Gastrocnemius medialis (tissue), 4 donors: ENCODE data around the gene CD2BP2. TPM values are rescaled to one million over a fixed set of nuclear protein-coding genes. Genes with fewer than 3 reads are reported as not detected.
A peak's percentile ranks its signal among the peaks of the same experiment; 100 is the strongest.

ENCODE experiments used
- ATAC-seq, 2 donors: fragments of 150-250 bp; one replicate each; pipeline ENCODE4 v1.9.1; 2016
- DNase-seq, 2 donors: peaks; one replicate each; pipeline ENCODE4 v3.0.0-alpha.2; 2019
- H3K27ac ChIP-seq, 4 donors: fragments of 200-600 bp; sonication (generic); 1 replicate in 1 of 4; 2 replicates in 3 of 4; pipeline ENCODE4 v1.5.1; 2016 to 2018; ENCODE audit warnings: mild to moderate bottlenecking in 2 of 4, moderate library complexity in 1 of 4
- H3K27me3 ChIP-seq, 3 donors: fragments of 200-600 bp; sonication (generic) in 2 of 3; 1 replicate in 1 of 3; 2 replicates in 2 of 3; pipeline versions ENCODE4 v1.5.1 to v1.6.0; 2016 to 2019; ENCODE audit warnings: mild to moderate bottlenecking in 1 of 3, moderate library complexity in 1 of 3
- H3K36me3 ChIP-seq, 2 donors: fragments of 200-600 bp; sonication (generic) in 1 of 2; one replicate each; pipeline ENCODE4 v1.5.1; 2017 to 2018
- H3K4me1 ChIP-seq, 2 donors: fragments of 200-600 bp; sonication (generic) in 1 of 2; one replicate each; pipeline ENCODE4 v1.5.1; 2016 to 2017; ENCODE audit warnings: mild to moderate bottlenecking in 2 of 2
- H3K4me3 ChIP-seq, 4 donors: fragments of 200-600 bp; sonication (generic) in 3 of 4; 1 replicate in 1 of 4; 2 replicates in 3 of 4; pipeline ENCODE4 v1.5.1; 2016 to 2019; ENCODE audit warnings: mild to moderate bottlenecking in 2 of 4
- H3K9me3 ChIP-seq, 3 donors: fragments of 200-600 bp; sonication (generic) in 2 of 3; 1 replicate in 1 of 3; 2 replicates in 2 of 3; pipeline ENCODE4 v1.5.1; 2016 to 2019
- POLR2A ChIP-seq, 2 donors: fragments of 450-650 bp; IDR thresholded peaks; one replicate each; pipeline ENCODE4 v1.6.1; 2017; ENCODE audit warnings: antibody characterized with exemption in 2 of 2, mild to moderate bottlenecking in 2 of 2, moderate library complexity in 2 of 2
- in situ Hi-C, 4 donors: fragments of 200-750 bp; cut with MboI; loops; one replicate each; pipeline versions ENCODE4 v1.15.0 to v1.8.0; 2017; ENCODE audit warnings: low sequenced_read_pairs in 4 of 4
- intact Hi-C: fragments of 100-400 bp; cut with DNase I; formaldehyde crosslinking; loops from one replicate; pipeline ENCODE4 v1.15.1; 2023; ENCODE audit warnings: low total_unique reads
- total RNA-seq, 4 donors: library from RNA; depleted of rRNA; stranded (reverse); fragments of >200 nt; gene quantifications; one replicate each; pipeline versions ENCODE4 v1.1.0 to v1.2.3, GENCODE V29; 2016
- TF ChIP-seq, protein P1 (sequence below), 5 experiments: fragments of 450-650 bp in 3 of 5; fragments of 200-600 bp in 2 of 5; sonication (generic) in 2 of 5; IDR thresholded peaks in 4 of 5; conservative IDR thresholded peaks in 1 of 5; 1 replicate in 4 of 5; 2 replicates in 1 of 5; pipeline ENCODE4 v1.5.1; 2016 to 2019; ENCODE audit warnings: antibody characterized with exemption in 5 of 5, mild to moderate bottlenecking in 3 of 5, moderate library complexity in 3 of 5

CD2BP2 gene
- total RNA-seq, 4 donors from 2014 or later = 33.4 to 53.8 (median 40.9) TPM

GRCh38 chr16:30371248-30371816 is 16.2 kb upstream of the CD2BP2 start:
- H3K27me3 ChIP-seq = no peaks in the 10 kb centered on the region
- DNase-seq (no peak), ATAC-seq (no peak)
- H3K4me3 ChIP-seq = peak overlapping the region; percentile 47 to 60 (median 54)
- intact Hi-C loops (loop anchor here (1.0 to 10.0 kb wide), 4 partner anchors 37 to 564 kb away; partner anchors contain the start of genes FBRS, MAZ, TBX6 and YPEL3), in situ Hi-C loops (loop anchor here in 2 of 4 donors (25.0 kb wide), 2 partner anchors 284 to 309 kb away; partner anchors contain the start of genes ALDOA (in 1 of the 2), PPP4C (in 1 of the 2), TBX6 (in 1 of the 2) and YPEL3 (in 1 of the 2))
- no peaks in the 10 kb centered on the region for H3K9me3 ChIP-seq
- peak; percentile 67 to 78 for TF ChIP-seq POLR2A (IDR thresholded peaks at IDR 0.05)
- TF ChIP-seq, protein P1, sequence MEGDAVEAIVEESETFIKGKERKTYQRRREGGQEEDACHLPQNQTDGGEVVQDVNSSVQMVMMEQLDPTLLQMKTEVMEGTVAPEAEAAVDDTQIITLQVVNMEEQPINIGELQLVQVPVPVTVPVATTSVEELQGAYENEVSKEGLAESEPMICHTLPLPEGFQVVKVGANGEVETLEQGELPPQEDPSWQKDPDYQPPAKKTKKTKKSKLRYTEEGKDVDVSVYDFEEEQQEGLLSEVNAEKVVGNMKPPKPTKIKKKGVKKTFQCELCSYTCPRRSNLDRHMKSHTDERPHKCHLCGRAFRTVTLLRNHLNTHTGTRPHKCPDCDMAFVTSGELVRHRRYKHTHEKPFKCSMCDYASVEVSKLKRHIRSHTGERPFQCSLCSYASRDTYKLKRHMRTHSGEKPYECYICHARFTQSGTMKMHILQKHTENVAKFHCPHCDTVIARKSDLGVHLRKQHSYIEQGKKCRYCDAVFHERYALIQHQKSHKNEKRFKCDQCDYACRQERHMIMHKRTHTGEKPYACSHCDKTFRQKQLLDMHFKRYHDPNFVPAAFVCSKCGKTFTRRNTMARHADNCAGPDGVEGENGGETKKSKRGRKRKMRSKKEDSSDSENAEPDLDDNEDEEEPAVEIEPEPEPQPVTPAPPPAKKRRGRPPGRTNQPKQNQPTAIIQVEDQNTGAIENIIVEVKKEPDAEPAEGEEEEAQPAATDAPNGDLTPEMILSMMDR (IDR thresholded peaks at IDR 0.05 in 4 of 5, conservative IDR thresholded peaks at IDR 0.05 in 1 of 5) = no peak
- no peaks in the 10 kb centered on the region for H3K36me3 ChIP-seq
- peak overlapping the region; percentile 90 to 99 (median 96) for H3K27ac ChIP-seq
- peaks cover 41 to 70% of the 10 kb centered on the region in 2 donors for H3K4me1 ChIP-seq

- H3K36me3 ChIP-seq = peaks cover 0 to 1% of the 10 kb centered on the region in 2 donors
- peaks cover 41 to 64% of the 10 kb centered on the region in 2 donors for H3K4me1 ChIP-seq
- peak within 1 kb of the TSS; percentile 90 to 99 (median 96) for H3K27ac ChIP-seq
- H3K9me3 ChIP-seq = no peaks in the 10 kb centered on the region
- in situ Hi-C loops (loop anchor here in 2 of 4 donors (25.0 kb wide), 2 partner anchors 283 to 308 kb away; partner anchors contain the start of genes ALDOA (in 1 of the 2), PPP4C (in 1 of the 2), TBX6 (in 1 of the 2) and YPEL3 (in 1 of the 2)), intact Hi-C loops (loop anchor here (1.0 to 10.0 kb wide), 5 partner anchors 15 to 563 kb away; partner anchors contain the start of genes CD2BP2, FBRS, MAZ and TBX6)
- TF ChIP-seq, protein P1 (IDR thresholded peaks at IDR 0.05 in 4 of 5, conservative IDR thresholded peaks at IDR 0.05 in 1 of 5) = peak in 1 of 5 experiments; percentile 14
- TF ChIP-seq POLR2A (IDR thresholded peaks at IDR 0.05) = no peak
- ATAC-seq = peak; percentile 83 to 87
- peak; percentile 99 to 100 for DNase-seq
- H3K27me3 ChIP-seq = no peaks in the 10 kb centered on the region
- H3K4me3 ChIP-seq = peak within 1 kb of the TSS; percentile 65 to 78 (median 74)
Observed at GRCh38 chr16:30370456-30371247, 15.5 kb upstream of the CD2BP2 start, which contains the start of gene TBC1D10B. TBC1D10B (minus strand) TSS chr16:30370494; CDS start chr16:30370183, 311 bp downstream.

DNA sequence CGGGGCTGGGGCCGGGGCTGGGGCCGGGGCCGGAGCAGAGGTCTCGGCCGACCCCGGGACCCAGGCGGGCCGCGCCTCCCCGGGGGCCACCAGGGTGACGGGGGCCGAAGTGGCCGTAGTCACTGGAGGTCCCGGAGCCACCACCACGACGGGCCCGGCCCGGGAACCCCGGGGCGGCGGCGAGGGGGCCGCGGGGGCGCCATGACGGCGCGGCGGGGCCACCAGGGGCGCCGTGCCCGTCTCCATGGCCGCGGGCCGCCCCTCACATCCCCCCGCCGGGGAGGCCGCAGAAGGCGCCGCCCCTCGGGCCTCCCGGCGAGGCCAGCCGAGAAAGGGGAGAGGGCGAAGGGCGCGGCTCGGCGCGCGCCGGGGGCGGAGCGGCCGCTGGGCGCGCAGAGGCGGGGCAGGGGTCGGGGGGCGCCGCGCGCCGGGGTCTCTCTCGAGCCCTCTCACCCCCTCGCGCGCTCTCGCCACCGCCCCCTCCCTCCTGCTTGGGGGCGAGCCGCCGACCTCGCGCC is 14.9 kb upstream of the CD2BP2 start:
- Histone ChIP-seq H3K27me3 (no peaks in the 10 kb centered on the region), H3K9me3 (no peaks in the 10 kb centered on the region), H3K27ac (peak overlapping the region; percentile 79 to 88 (median 88)), H3K4me1 (peaks cover 41 to 58% of the 10 kb centered on the region in 2 donors), H3K36me3 (peaks cover 0 to 8% of the 10 kb centered on the region in 2 donors), H3K4me3 (peak overlapping the region; percentile 65 to 78 (median 74))
- ATAC-seq (peak in 1 of 2 donors; percentile 0), DNase-seq (no peak)
- peak; percentile 85 to 91 for TF ChIP-seq POLR2A (IDR thresholded peaks at IDR 0.05)
- TF ChIP-seq, protein P1 (IDR thresholded peaks at IDR 0.05 in 4 of 5, conservative IDR thresholded peaks at IDR 0.05 in 1 of 5) = peak in 2 of 5 experiments; percentile 23 to 27
- in situ Hi-C loops (loop anchor here in 2 of 4 donors (25.0 kb wide), 2 partner anchors 283 to 308 kb away; partner anchors contain the start of genes ALDOA (in 1 of the 2), PPP4C (in 1 of the 2), TBX6 (in 1 of the 2) and YPEL3 (in 1 of the 2)), intact Hi-C loops (loop anchor here (1.0 to 10.0 kb wide), 4 partner anchors 15 to 563 kb away; partner anchors contain the start of genes CD2BP2, MAZ, TBX6 and YPEL3)
